HEK293T (cell line): ENCODE results near the gene TRPM3.

Experiments
- CTBP1 ChIP-seq: fragments of 450-650 bp; IDR thresholded peaks from 2 replicates; pipeline ENCODE4 v1.6.1; 2016; ENCODE audit warnings: borderline replicate concordance
- ELF4 ChIP-seq: fragments of 450-650 bp; IDR thresholded peaks from 2 replicates; pipeline ENCODE4 v1.6.1; 2017; ENCODE audit warnings: antibody characterized with exemption
- FOXA1 ChIP-seq: fragments of 450-650 bp; IDR thresholded peaks from 2 replicates; pipeline ENCODE4 v1.6.1; 2016; ENCODE audit warnings: mild to moderate bottlenecking
- FOXK2 ChIP-seq: fragments of 450-650 bp; IDR thresholded peaks from 2 replicates; pipeline ENCODE4 v1.6.1; 2016; ENCODE audit warnings: mild to moderate bottlenecking
- FOXM1 ChIP-seq: fragments of 450-650 bp; IDR thresholded peaks from 2 replicates; pipeline ENCODE4 v1.6.1; 2017; ENCODE audit warnings: mild to moderate bottlenecking, borderline replicate concordance
- L3MBTL2 ChIP-seq: fragments of 450-650 bp; conservative IDR thresholded peaks from 2 replicates; pipeline ENCODE4 v1.6.1; 2016; ENCODE audit warnings: mild to moderate bottlenecking
- PKNOX1 ChIP-seq: fragments of 450-650 bp; IDR thresholded peaks from 2 replicates; pipeline ENCODE4 v1.6.1; 2016
- SP1 ChIP-seq: fragments of 450-650 bp; IDR thresholded peaks from 2 replicates; pipeline ENCODE4 v1.6.1; 2017
- TARDBP ChIP-seq: fragments of 450-650 bp; IDR thresholded peaks from 2 replicates; pipeline ENCODE4 v1.6.1; 2016
- ZNF384 ChIP-seq: fragments of 450-650 bp; IDR thresholded peaks from 2 replicates; pipeline ENCODE4 v1.6.1; 2016

DNA sequence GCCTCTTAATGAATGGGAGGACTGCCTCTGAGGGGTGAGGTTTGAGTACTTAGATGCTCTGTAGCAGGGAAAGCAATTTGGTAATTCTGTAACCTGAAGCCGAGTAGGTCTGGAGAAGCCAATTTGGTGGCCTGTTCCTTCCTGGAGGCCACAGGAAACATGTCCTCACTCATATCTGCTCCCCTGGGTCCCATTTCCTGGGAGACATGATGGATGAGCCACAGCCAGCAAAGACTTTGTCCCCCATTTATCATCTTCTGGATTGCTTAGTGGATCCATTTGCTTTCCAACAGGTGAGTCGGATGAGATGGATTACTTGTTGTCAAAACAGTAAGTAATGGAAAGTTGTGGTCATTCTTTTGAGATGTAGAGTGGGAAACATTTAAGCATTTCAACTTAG is 607.1 kb downstream of the TRPM3 start:
- TF ChIP-seq FOXK2 = no peak
- TF ChIP-seq FOXM1 = no peak
- TF ChIP-seq PKNOX1 = no peak
- TF ChIP-seq FOXA1 = no peak
- TF ChIP-seq L3MBTL2 = no peak
- no peak for TF ChIP-seq ELF4
- TF ChIP-seq ZNF384 = no peak
- no peak for TF ChIP-seq TARDBP
- TF ChIP-seq SP1 = no peak
- TF ChIP-seq CTBP1 = no peak
